ENCODE measurements around the gene SLAMF9. TPM values are rescaled to one million over a fixed set of nuclear protein-coding genes. Genes with fewer than 3 reads are reported as not detected.

SLAMF9 gene
- total RNA-seq, 1 experiment from 2014 or later = 0.36 TPM

DNA sequence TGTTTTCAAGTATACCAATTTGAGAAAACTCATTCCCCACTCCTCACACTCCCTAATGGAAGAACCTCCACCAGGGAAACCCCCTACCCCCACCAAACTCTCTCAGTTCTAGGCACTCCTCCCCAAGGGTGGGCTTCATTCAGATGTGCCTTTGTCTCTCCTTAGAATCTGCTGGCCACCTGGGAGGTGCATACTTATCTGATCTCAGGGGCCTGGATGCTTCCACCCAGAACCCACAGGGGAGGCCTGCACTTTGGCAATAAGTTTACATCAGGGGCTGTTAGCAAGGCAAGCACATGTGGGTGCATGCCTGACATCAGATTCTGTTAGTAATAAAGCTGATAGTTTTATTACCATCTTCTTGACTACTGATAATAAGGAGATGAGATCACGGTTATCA lies 32.5 kb upstream of the SLAMF9 start:
- TF ChIP-seq, protein P1, sequence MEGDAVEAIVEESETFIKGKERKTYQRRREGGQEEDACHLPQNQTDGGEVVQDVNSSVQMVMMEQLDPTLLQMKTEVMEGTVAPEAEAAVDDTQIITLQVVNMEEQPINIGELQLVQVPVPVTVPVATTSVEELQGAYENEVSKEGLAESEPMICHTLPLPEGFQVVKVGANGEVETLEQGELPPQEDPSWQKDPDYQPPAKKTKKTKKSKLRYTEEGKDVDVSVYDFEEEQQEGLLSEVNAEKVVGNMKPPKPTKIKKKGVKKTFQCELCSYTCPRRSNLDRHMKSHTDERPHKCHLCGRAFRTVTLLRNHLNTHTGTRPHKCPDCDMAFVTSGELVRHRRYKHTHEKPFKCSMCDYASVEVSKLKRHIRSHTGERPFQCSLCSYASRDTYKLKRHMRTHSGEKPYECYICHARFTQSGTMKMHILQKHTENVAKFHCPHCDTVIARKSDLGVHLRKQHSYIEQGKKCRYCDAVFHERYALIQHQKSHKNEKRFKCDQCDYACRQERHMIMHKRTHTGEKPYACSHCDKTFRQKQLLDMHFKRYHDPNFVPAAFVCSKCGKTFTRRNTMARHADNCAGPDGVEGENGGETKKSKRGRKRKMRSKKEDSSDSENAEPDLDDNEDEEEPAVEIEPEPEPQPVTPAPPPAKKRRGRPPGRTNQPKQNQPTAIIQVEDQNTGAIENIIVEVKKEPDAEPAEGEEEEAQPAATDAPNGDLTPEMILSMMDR (IDR thresholded peaks at IDR 0.05; ENCODE audit: insufficient read depth in 1 of 2, low read depth in 1 of 2, low read length in 1 of 2, severe bottlenecking in 1 of 2, unreplicated experiment in 1 of 2) = no peak
- no peak overlapping the region for H3K27ac Mint-ChIP-seq (ENCODE audit: unreplicated experiment)
- no peak overlapping the region for H3K4me3 ChIP-seq (ENCODE audit: low read depth, low read length)
- no peaks in the 10 kb centered on the region for H3K36me3 Mint-ChIP-seq (ENCODE audit: insufficient read depth, unreplicated experiment)
- intact Hi-C loops (cut with micrococcal nuclease; ENCODE audit: unreplicated experiment) = no loop called here
- no TSS peak for BruUV-seq (replicated peaks)
- H3K36me3 ChIP-seq (ENCODE audit: control insufficient read depth, insufficient read depth, low read length) = no peaks in the 10 kb centered on the region
- H3K4me3 Mint-ChIP-seq (ENCODE audit: unreplicated experiment) = no peak overlapping the region
- CTCF ChIA-PET = interaction anchor here (1.3 kb wide), 1 partner anchor 14 kb away, joined by 3 read pairs; no protein-coding TSS in a partner anchor
- H3K9me3 ChIP-seq = no peaks in the 10 kb centered on the region
- peaks cover 10% of the 10 kb centered on the region for H3K4me1 Mint-ChIP-seq (ENCODE audit: low read depth, unreplicated experiment)
- H3K4me1 ChIP-seq = peaks cover 6% of the 10 kb centered on the region; the same call in 1 of the 2 replicates
- no peaks in the 10 kb centered on the region for H3K27me3 Mint-ChIP-seq (ENCODE audit: insufficient read depth, unreplicated experiment)
- POLR2A ChIA-PET = no interaction called here
- H3K9me3 Mint-ChIP-seq (ENCODE audit: unreplicated experiment) = no peaks in the 10 kb centered on the region
- DNase-seq = no peak
- H3K27me3 ChIP-seq (replicated peaks; ENCODE audit: control insufficient read depth, insufficient read depth, low read length) = no peaks in the 10 kb centered on the region

DNA sequence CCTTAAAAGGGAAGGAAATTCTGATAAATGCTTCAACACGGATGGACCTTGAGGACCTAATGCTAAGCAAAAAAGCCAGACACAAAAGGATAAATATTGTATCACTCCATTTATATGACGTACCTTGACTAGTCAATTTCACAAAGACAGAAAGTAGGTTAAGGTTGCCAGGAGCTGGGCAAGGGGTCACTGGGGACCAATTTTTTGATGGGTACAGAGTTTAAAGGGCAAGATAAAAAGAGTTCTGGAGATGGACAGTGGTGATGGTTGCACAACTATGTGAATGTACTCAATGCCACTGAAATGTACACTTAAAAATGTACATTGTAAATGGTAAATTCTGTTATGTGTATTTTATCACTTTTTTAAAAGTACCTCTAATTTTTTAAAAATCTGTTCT lies 32.1 kb upstream of the SLAMF9 start:
- Histone ChIP-seq H3K4me1 (peaks cover 3% of the 10 kb centered on the region; the same call in 1 of the 2 replicates), H3K4me3 (ENCODE audit: low read depth, low read length) (no peak overlapping the region), H3K27me3 (replicated peaks; ENCODE audit: control insufficient read depth, insufficient read depth, low read length) (no peaks in the 10 kb centered on the region), H3K36me3 (ENCODE audit: control insufficient read depth, insufficient read depth, low read length) (no peaks in the 10 kb centered on the region), H3K9me3 (no peaks in the 10 kb centered on the region)
- ChIA-PET POLR2A (no interaction called here), CTCF (no interaction called here)
- TF ChIP-seq, protein P1 (IDR thresholded peaks at IDR 0.05; ENCODE audit: insufficient read depth in 1 of 2, low read depth in 1 of 2, low read length in 1 of 2, severe bottlenecking in 1 of 2, unreplicated experiment in 1 of 2) = no peak
- no peak for DNase-seq
- intact Hi-C loops (cut with micrococcal nuclease; ENCODE audit: unreplicated experiment) = no loop called here
- no peak overlapping the region for H3K4me3 Mint-ChIP-seq (ENCODE audit: unreplicated experiment)
- no TSS peak for BruUV-seq (replicated peaks)
- peaks cover 10% of the 10 kb centered on the region for H3K4me1 Mint-ChIP-seq (ENCODE audit: low read depth, unreplicated experiment)
- no peaks in the 10 kb centered on the region for H3K9me3 Mint-ChIP-seq (ENCODE audit: unreplicated experiment)
- no peaks in the 10 kb centered on the region for H3K36me3 Mint-ChIP-seq (ENCODE audit: insufficient read depth, unreplicated experiment)
- H3K27ac Mint-ChIP-seq (ENCODE audit: unreplicated experiment) = no peak overlapping the region
- no peaks in the 10 kb centered on the region for H3K27me3 Mint-ChIP-seq (ENCODE audit: insufficient read depth, unreplicated experiment)

DNA sequence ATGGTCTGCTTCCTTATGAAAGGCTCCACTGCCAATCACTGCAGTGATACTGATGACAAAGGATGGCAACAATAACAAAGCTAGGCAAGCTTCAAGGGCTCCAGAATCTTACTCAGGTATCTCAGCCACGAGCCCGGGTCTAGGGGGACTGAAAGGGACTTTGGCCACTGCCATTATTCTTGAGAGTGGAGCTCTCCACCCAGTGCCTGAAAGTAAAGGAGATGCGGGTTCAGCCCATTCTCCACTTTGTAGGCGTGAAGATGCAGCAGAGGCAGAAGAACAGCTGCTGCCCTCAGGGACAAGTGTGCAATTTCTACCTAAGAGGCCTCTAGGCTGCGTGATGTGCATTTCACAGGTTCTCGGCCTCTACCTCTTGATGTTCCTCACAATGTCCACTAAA lies 31.4 kb upstream of the SLAMF9 start:
- no peaks in the 10 kb centered on the region for H3K36me3 Mint-ChIP-seq (ENCODE audit: insufficient read depth, unreplicated experiment)
- H3K4me3 Mint-ChIP-seq (ENCODE audit: unreplicated experiment) = no peak overlapping the region
- TF ChIP-seq, protein P1 (IDR thresholded peaks at IDR 0.05; ENCODE audit: insufficient read depth in 1 of 2, low read depth in 1 of 2, low read length in 1 of 2, severe bottlenecking in 1 of 2, unreplicated experiment in 1 of 2) = no peak
- ChIA-PET POLR2A (no interaction called here), CTCF (interaction anchor here (1.0 kb wide), 1 partner anchor 22 kb away, joined by 3 read pairs; no protein-coding TSS in a partner anchor)
- no peaks in the 10 kb centered on the region for H3K27me3 Mint-ChIP-seq (ENCODE audit: insufficient read depth, unreplicated experiment)
- intact Hi-C loops (cut with micrococcal nuclease; ENCODE audit: unreplicated experiment) = no loop called here
- Histone ChIP-seq H3K4me3 (ENCODE audit: low read depth, low read length) (no peak overlapping the region), H3K36me3 (ENCODE audit: control insufficient read depth, insufficient read depth, low read length) (no peaks in the 10 kb centered on the region), H3K4me1 (no peaks in the 10 kb centered on the region), H3K9me3 (no peaks in the 10 kb centered on the region), H3K27me3 (replicated peaks; ENCODE audit: control insufficient read depth, insufficient read depth, low read length) (no peaks in the 10 kb centered on the region)
- H3K27ac Mint-ChIP-seq (ENCODE audit: unreplicated experiment) = no peak overlapping the region
- no TSS peak for BruUV-seq (replicated peaks)
- peaks cover 10% of the 10 kb centered on the region for H3K4me1 Mint-ChIP-seq (ENCODE audit: low read depth, unreplicated experiment)
- H3K9me3 Mint-ChIP-seq (ENCODE audit: unreplicated experiment) = no peaks in the 10 kb centered on the region
- DNase-seq = no peak

Data from Caco-2 (cell line).